Right ventricle myocardium inferior (tissue), 1 donor: Measurements from ENCODE around the gene ACP3. TPM values are rescaled to one million over a fixed set of nuclear protein-coding genes. Genes with fewer than 3 reads are reported as not detected.
"Not testable (repeated sequence)": the region's sequence is repeated elsewhere in the genome, so short reads cannot be mapped to it uniquely, and the experiment has no call there.

Experiments used
- ATAC-seq: fragments of 200-7000 bp; cut with Tn5 transposase; one replicate; pipeline ENCODE4 v1.9.1; 2020; ENCODE audit warnings: mild to moderate bottlenecking, moderate library complexity
- DNase-seq: peaks from one replicate; pipeline ENCODE4 v3.0.0; 2021; ENCODE audit errors: missing footprints
- intact Hi-C: fragments of 100-400 bp; cut with DNase I; formaldehyde crosslinking; loops from one replicate; pipeline ENCODE4 v1.11.0; 2022
- long read RNA-seq: library from polyadenylated mRNA; unstranded; transcript quantifications from one replicate; pipeline ENCODE4 v2.0.0, GENCODE V29; 2021
- total RNA-seq: library from RNA; stranded (reverse); fragmentation: NEBNext Ultra II Directional; extraction: Animal tissue kit (Norgen Biotek cat#: 25700); gene quantifications from one replicate; pipeline ENCODE4 v1.2.1, GENCODE V29; 2021
- donor health status: DM: no; HTN: yes; CAD: no; lungs with severe emphysema.

The ACP3 gene
- total RNA-seq, result 2.0 TPM
- long read RNA-seq, partial matches to known transcripts, result 0 of 1 reads
- long read RNA-seq, other reads (novel, unspliced or antisense), result 0 of 1 reads

- DNase-seq (peak; percentile 78), ATAC-seq (peak; percentile 97)
- intact Hi-C loops, result no loop called here
These were observed at the start of gene ACP3 for GRCh38 chr3:132317229-132317948. TSS of gene ACP3 (plus strand) at chr3:132317407. CDS start at chr3:132317457, 50 bp downstream.

- intact Hi-C loops, result no loop called here
- ATAC-seq (no peak), DNase-seq (no peak)
These were observed 48.3 kb upstream of the ACP3 start for GRCh38 chr3:132268956-132269355.

- intact Hi-C loops, result no loop called here
- DNase-seq (no peak), ATAC-seq (no peak)
These were observed 44.2 kb upstream of the ACP3 start for GRCh38 chr3:132273036-132273435.

GRCh38 chr3:132276228-132276906 is 40.8 kb upstream of the ACP3 start:
- no peak for DNase-seq

DNA sequence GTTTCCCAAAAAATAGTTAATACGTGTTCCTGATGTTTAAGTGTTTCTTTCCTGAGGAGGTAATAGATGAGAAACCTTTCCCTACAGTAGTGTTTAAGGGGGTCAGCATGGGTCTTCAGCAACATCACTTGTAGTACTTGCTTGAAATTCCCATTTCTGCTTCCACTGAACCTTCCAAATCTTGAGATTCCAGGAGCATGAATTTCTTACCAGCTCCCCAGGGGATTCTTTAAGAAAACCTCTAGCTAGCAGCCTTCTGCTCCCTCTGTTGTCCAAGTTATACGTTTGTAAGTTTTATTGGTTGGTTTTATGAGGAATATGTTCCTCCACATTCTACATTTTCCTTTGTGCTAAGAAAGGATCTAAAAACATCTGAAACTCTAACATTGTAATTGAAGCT is 38.2 kb upstream of the ACP3 start:
- ATAC-seq (no peak), DNase-seq (no peak)
- intact Hi-C loops, result no loop called here

More at GRCh38 chr3:132276228-132276906, 40.8 kb upstream of the ACP3 start:
- intact Hi-C loops, result no loop called here
- ATAC-seq, result no peak

- peak; percentile 78 for ATAC-seq
- intact Hi-C loops, result no loop called here
- DNase-seq, result no peak
These were observed 33.8 kb upstream of the ACP3 start for GRCh38 chr3:132283440-132283839.

DNA sequence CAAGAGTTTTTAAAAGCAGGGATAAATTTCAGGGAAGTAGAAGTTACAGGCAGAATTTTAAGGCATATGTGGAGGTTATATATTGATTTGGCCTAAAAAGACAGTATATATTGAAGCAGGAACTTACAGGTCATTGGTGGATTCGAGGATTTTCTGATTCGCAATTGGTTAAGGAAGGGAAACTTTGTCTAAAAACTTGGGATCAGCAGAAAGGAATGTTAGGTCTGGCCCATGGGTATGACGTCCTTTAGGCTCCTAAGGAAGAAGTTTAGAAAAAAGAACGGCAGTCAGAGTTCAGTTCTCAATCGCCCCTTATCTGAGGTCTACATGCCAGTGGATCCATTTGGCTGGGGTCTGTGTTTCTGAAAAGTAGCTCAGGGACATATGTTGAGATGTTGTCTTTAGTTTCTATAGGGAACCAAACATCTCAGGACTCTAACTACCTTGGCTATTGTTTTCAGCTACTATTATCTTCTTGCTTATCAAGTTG is 33.2 kb upstream of the ACP3 start:
- DNase-seq (no peak), ATAC-seq (no peak)
- intact Hi-C loops, result no loop called here

GRCh38 chr3:132284781-132285619 is 32.2 kb upstream of the ACP3 start:
- DNase-seq, result no peak
- peak; percentile 26 for ATAC-seq
- intact Hi-C loops, result no loop called here

GRCh38 chr3:132285620-132285945 is 31.6 kb upstream of the ACP3 start:
- intact Hi-C loops, result no loop called here
- ATAC-seq, result no peak

GRCh38 chr3:132286035-132286434 is 31.2 kb upstream of the ACP3 start:
- DNase-seq (no peak), ATAC-seq (no peak)
- intact Hi-C loops, result no loop called here

More at GRCh38 chr3:132285620-132285945, 31.6 kb upstream of the ACP3 start:
- no peak for DNase-seq

DNA sequence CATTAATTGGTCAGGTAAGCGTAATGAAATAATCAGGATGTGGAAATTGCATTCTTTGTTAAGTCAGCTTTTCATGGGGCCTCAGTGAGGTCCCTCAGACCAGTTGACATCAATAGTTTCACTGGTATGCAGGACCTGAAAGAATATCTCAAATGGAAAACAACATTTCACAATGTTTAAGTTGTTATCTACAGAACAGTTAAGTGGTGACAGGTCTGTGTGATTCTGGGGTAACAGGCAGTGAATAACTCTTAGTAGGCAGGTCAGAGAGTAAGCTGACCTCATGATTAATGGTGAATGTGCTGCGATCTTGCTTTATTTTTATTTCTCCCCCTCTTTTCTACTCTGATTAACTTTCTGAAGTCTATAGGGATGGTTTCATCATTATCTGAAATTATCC is 28.9 kb upstream of the ACP3 start:
- ATAC-seq (no peak), DNase-seq (no peak)
- intact Hi-C loops, result no loop called here

- DNase-seq (no peak), ATAC-seq (no peak)
- intact Hi-C loops, result no loop called here
These were observed 27.9 kb upstream of the ACP3 start for GRCh38 chr3:132289316-132289715.

GRCh38 chr3:132290833-132291232 is 26.4 kb upstream of the ACP3 start:
- ATAC-seq (peak; percentile 85), DNase-seq (no peak)
- intact Hi-C loops, result no loop called here

DNA sequence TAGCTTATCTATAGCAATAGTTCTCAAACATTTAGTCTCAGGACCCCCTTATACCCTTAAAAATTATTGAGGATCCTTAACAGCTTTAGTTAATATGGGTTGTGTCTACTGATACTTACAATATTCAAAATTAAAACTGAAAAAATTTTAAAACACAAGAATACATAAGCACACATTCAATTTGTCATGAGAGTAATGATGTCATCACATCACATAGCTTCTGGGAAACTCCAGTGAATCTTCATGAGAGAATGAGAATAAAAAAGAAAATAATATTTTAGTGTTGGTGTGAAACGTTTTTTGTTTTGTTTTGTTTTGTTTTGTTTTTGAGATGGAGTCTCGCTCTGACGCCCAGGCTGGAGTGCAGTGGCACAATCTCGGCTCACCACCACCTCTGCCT is 25.2 kb upstream of the ACP3 start:
- DNase-seq, result no peak
- intact Hi-C loops, result no loop called here
- no peak for ATAC-seq

- intact Hi-C loops, result no loop called here
- DNase-seq (no peak), ATAC-seq (no peak)
These were observed 24.0 kb upstream of the ACP3 start for GRCh38 chr3:132293251-132293650.

- no peak for ATAC-seq
- intact Hi-C loops, result no loop called here
- DNase-seq, result no peak
These were observed 22.3 kb upstream of the ACP3 start for GRCh38 chr3:132294906-132295305.

DNA sequence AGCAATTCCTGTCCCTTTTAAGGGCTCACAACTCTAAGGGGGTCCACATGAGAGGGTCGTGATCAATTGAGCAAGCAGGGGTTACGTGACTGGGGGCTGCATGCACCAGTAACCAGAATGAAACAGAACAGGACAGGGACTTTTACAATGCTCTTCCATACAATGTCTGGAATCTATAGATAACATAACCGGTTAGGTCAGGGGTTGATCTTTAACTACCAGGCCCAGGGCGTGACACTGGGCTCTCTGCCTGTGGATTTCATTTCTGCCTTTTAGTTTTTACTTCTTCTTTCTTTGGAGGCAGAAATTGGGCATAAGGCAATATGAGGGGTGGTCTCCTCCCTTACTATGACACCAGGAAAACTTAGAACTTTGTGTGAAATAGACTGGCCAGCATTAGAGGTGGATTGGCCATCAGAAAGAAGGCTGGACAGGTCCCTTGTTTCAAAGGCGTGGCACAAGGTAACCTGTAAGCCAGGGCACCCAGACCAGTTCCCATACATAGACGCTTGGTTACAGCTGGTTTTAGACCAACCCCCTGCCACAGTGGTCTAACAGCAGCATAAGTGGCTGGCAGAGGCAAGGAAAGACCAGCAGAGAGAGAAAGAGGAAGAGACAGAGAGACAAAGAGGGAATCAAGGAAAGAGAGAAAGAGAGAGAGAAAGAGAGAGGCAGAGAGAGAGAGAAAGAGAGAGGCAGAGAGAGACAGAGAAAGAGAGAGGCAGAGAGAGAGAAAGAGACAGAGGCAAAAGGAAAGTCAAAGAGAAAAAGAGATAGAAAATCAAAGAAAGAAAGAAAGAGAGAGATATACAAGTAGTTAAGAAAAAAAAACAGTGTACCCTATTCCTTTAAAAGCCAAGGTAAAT is 13.6 kb upstream of the ACP3 start:
- ATAC-seq, DNase-seq, intact Hi-C loops: not testable (repeated sequence)

DNA sequence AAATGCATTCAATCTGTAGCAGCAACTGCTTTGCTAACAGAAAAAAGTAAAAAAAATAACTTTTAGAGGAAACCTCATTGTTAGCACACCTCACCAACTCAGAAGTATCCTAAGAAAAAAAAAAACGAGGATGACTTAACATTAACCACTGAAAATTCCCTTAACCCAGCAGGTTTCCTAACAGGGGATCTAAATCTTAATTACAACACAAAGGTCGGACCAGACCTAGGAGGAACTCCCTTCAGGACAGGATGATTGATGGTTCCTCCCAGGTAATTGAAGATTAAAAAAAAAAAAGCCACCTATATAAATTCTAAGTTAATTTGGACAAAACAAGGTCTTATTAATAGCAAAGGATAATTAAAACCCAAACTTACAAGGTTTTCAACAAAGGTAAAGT is 12.9 kb upstream of the ACP3 start:
- ATAC-seq, DNase-seq, intact Hi-C loops: not testable (repeated sequence)
